ENCODE measurements around the gene ZNF587. TPM values are rescaled to one million over a fixed set of nuclear protein-coding genes. Genes with fewer than 3 reads are reported as not detected.

Gene ZNF587
- total RNA-seq, 1 experiment from 2014 or later: 25.9 TPM

DNA sequence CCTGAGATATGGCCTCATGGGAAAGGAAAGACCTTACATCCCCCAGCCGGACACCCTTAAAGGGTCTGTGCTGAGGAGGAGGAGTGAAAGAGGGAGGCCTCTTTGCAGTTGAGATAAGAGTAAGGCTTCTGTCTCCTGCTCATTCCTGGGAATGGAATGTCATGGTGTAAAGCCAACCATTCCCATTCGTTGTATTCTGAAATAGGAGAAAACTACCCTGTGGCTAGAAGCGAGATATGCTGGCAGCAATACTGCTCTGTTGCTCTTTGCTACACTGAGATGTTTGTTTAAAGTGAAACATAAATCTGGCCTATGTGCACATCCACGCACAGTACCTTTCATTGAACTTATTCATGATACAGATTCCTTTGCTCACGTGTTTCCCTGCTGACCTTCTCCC lies 20.3 kb upstream of the ZNF587 start:
- peaks cover 3 to 14% of the 10 kb centered on the region in 2 experiments; a peak in 1 of 4 replicates for H3K36me3 ChIP-seq (ENCODE audit: control insufficient read depth in 1 of 2, insufficient read depth in 2 of 2, low read length in 2 of 2)
- H3K27ac ChIP-seq (ENCODE audit: low read depth, low read length): no peak overlapping the region
- no peak overlapping the region; the same call in 1 of the 2 replicates for H3K4me2 ChIP-seq (ENCODE audit: low read length)
- CTCF ChIA-PET: no interaction called here
- H3K79me2 ChIP-seq (ENCODE audit: insufficient read depth, low read length): peaks cover 84% of the 10 kb centered on the region
- peaks cover 0 to 8% of the 10 kb centered on the region in 2 experiments; a peak in 2 of 4 replicates for H3K4me1 ChIP-seq (ENCODE audit: control insufficient read depth in 1 of 2, insufficient read depth in 2 of 2, low read length in 2 of 2)
- H2AFZ ChIP-seq (ENCODE audit: low read depth, low read length, poor library complexity, severe bottlenecking): no peak overlapping the region
- BruUV-seq (replicated peaks): no TSS peak
- H3K4me3 ChIP-seq (replicated peaks in 1 of 2; ENCODE audit: low read depth in 1 of 2, low read length in 2 of 2): no peak overlapping the region
- intact Hi-C loops (cut with micrococcal nuclease): no loop called here
- H3K9ac ChIP-seq (ENCODE audit: low read length): no peak overlapping the region
- RAD21 ChIA-PET (ENCODE audit: low non-redundant PET in 1 of 2, low total read pairs in 2 of 2, uncharacterized antibody in 2 of 2, unreplicated experiment in 2 of 2): no interaction called here
- no peak for TF ChIP-seq POLR2AphosphoS5 (IDR thresholded peaks at IDR 0.05; ENCODE audit: low read depth, low read length)
- ATAC-seq: no peak
- POLR2A ChIA-PET: no interaction called here
- no peaks in the 10 kb centered on the region for H3K9me2 ChIP-seq (ENCODE audit: insufficient read depth)
- H4K20me1 ChIP-seq (ENCODE audit: insufficient read depth): peaks cover 10% of the 10 kb centered on the region; the same call in 1 of the 2 replicates
- no peaks in the 10 kb centered on the region for H3K9me3 ChIP-seq (ENCODE audit: control insufficient read depth in 1 of 2, insufficient read depth in 1 of 2, low read depth in 1 of 2, low read length in 2 of 2)
- H3K27me3 ChIP-seq (ENCODE audit: insufficient read depth, low read length): no peaks in the 10 kb centered on the region
- no peak for DNase-seq (ENCODE audit: low read depth, low spot score)

DNA sequence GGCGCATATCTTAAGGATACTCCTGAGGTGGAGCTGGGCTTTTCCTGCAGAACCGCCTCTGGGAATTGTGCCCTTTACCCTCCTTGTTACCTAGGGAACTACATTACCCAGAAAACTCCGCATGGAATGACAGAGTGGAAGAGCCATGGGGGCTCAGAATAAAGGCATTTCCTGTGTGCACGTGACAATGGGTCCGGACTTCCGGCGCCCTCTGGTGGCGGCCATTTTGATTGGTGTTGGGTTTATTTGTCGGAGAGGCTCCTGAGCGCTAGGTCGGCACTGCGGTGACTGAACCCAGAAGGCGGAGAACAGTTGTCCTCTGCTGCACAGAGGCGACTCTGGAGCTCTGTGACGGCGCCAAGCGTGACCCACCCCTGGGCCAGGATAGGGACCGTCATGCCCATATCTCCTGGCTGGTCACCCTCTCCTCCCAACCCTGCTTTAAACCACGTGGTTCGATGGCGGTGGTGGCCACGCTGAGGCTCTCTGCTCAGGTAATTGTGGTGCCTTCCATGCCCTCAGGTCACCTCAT lies 19.5 kb upstream of the ZNF587 start, which contains the start of gene ZNF587B:
ZNF587B (plus strand) TSS at position 229 of the 532 bp plus-strand sequence; CDS start at position 459, 230 bp downstream.
- H2AFZ ChIP-seq (ENCODE audit: low read depth, low read length, poor library complexity, severe bottlenecking): no peak within 1 kb of the TSS
- peak within 1 kb of the TSS; percentile 30 for H3K4me2 ChIP-seq (ENCODE audit: low read length)
- H3K4me1 ChIP-seq (ENCODE audit: control insufficient read depth in 1 of 2, insufficient read depth in 2 of 2, low read length in 2 of 2): peaks cover 0 to 8% of the 10 kb centered on the region in 2 experiments; a peak in 2 of 4 replicates
- peaks cover 3 to 14% of the 10 kb centered on the region in 2 experiments; a peak in 1 of 4 replicates for H3K36me3 ChIP-seq (ENCODE audit: control insufficient read depth in 1 of 2, insufficient read depth in 2 of 2, low read length in 2 of 2)
- H3K9me3 ChIP-seq (ENCODE audit: control insufficient read depth in 1 of 2, insufficient read depth in 1 of 2, low read depth in 1 of 2, low read length in 2 of 2): no peaks in the 10 kb centered on the region
- no peak for TF ChIP-seq CEBPB (IDR thresholded peaks at IDR 0.05; ENCODE audit: low read depth)
- TF ChIP-seq CTCF (IDR thresholded peaks at IDR 0.05 in 2 of 3, conservative IDR thresholded peaks at IDR 0.05 in 1 of 3; ENCODE audit: borderline replicate concordance in 1 of 3, insufficient read depth in 1 of 3, low read depth in 2 of 3, low read length in 2 of 3): peak in 2 of 3 experiments; percentile 31 to 60; a peak in 3 of 6 replicates
- TF ChIP-seq REST (IDR thresholded peaks at IDR 0.05; ENCODE audit: low read depth): no peak
- TF ChIP-seq YY1 (IDR thresholded peaks at IDR 0.05; ENCODE audit: extremely low read depth, insufficient replicate concordance, low read depth, low read length): peak; percentile 65
- TF ChIP-seq ATF3 (IDR thresholded peaks at IDR 0.05): no peak
- TF ChIP-seq, protein P1, sequence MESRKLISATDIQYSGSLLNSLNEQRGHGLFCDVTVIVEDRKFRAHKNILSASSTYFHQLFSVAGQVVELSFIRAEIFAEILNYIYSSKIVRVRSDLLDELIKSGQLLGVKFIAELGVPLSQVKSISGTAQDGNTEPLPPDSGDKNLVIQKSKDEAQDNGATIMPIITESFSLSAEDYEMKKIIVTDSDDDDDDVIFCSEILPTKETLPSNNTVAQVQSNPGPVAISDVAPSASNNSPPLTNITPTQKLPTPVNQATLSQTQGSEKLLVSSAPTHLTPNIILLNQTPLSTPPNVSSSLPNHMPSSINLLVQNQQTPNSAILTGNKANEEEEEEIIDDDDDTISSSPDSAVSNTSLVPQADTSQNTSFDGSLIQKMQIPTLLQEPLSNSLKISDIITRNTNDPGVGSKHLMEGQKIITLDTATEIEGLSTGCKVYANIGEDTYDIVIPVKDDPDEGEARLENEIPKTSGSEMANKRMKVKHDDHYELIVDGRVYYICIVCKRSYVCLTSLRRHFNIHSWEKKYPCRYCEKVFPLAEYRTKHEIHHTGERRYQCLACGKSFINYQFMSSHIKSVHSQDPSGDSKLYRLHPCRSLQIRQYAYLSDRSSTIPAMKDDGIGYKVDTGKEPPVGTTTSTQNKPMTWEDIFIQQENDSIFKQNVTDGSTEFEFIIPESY (IDR thresholded peaks at IDR 0.05; ENCODE audit: extremely low read depth, insufficient replicate concordance, low read length): no peak
- TF ChIP-seq SP1 (IDR thresholded peaks at IDR 0.05; ENCODE audit: low read depth): no peak
- H3K79me2 ChIP-seq (ENCODE audit: insufficient read depth, low read length): peaks cover 78% of the 10 kb centered on the region
- H3K9me2 ChIP-seq (ENCODE audit: insufficient read depth): no peaks in the 10 kb centered on the region
- no TSS peak for BruUV-seq (replicated peaks)
- intact Hi-C loops (cut with micrococcal nuclease): no loop called here
- DNase-seq (ENCODE audit: low read depth, low spot score): peak; percentile 36
- peaks cover 4% of the 10 kb centered on the region; the same call in 1 of the 2 replicates for H4K20me1 ChIP-seq (ENCODE audit: insufficient read depth)
- no peak within 1 kb of the TSS for H3K9ac ChIP-seq (ENCODE audit: low read length)
- peak within 1 kb of the TSS; percentile 10 to 24; a peak in 3 of 4 replicates for H3K4me3 ChIP-seq (replicated peaks in 1 of 2; ENCODE audit: low read depth in 1 of 2, low read length in 2 of 2)
- peak; percentile 88 for ATAC-seq
- no peaks in the 10 kb centered on the region for H3K27me3 ChIP-seq (ENCODE audit: insufficient read depth, low read length)
- ChIA-PET CTCF (no interaction called here), POLR2A (no interaction called here), RAD21 (ENCODE audit: low non-redundant PET in 1 of 2, low total read pairs in 2 of 2, uncharacterized antibody in 2 of 2, unreplicated experiment in 2 of 2) (no interaction called here)
- 0 out of 2 replicates have a peak within 1 kb of the TSS, but pooled peaks have one; percentile 26 for H3K27ac ChIP-seq (ENCODE audit: low read depth, low read length)

Measured in HCT116 (cell line).